HepG2 (cell line): ENCODE results near the gene ZNF48. TPM values are rescaled to one million over a fixed set of nuclear protein-coding genes. Genes with fewer than 3 reads are reported as not detected.

Experiments
- ARID5B ChIP-seq: IDR thresholded peaks from 2 replicates; pipeline ENCODE4 v1.4.0; 2020; ENCODE audit warnings: mild to moderate bottlenecking, missing genetic modification reagents
- CHD2 ChIP-seq: IDR thresholded peaks from 2 replicates; pipeline ENCODE4 v1.6.1; 2011; ENCODE audit warnings: low read depth, low read length, improper control_type of control experiment
- ETV6 ChIP-seq: sonication (generic); formaldehyde crosslinking; conservative IDR thresholded peaks from 2 replicates; pipeline ENCODE4 v1.4.0; 2020; ENCODE audit warnings: missing genetic modification reagents
- HNF4A ChIP-seq: sonication (generic); formaldehyde crosslinking; IDR thresholded peaks from 2 replicates; pipeline ENCODE4 v1.4.0; 2020; ENCODE audit warnings: missing genetic modification reagents
- KAT2B ChIP-seq: fragments of 150-350 bp; IDR thresholded peaks from 2 replicates; pipeline ENCODE4 v1.6.1; 2014; ENCODE audit warnings: low read depth, low read length, borderline replicate concordance
- RERE ChIP-seq: IDR thresholded peaks from 2 replicates; pipeline ENCODE4 v1.6.1; 2016; ENCODE audit warnings: low read depth, missing genetic modification reagents, missing compliant biosample characterization
- TMF1 ChIP-seq: sonication (generic); formaldehyde crosslinking; IDR thresholded peaks from 2 replicates; pipeline ENCODE4 v1.8.1; 2022; ENCODE audit warnings: low read depth, missing genetic modification reagents
- U2AF1 ChIP-seq: fragments of 200-400 bp; formaldehyde crosslinking; optimal IDR thresholded peaks from 2 replicates; pipeline ENCODE3; 2017; ENCODE audit warnings: mild to moderate bottlenecking, low read depth, low read length
- ZBTB21 ChIP-seq: sonication (generic); formaldehyde crosslinking; IDR thresholded peaks from 2 replicates; pipeline ENCODE4 v1.4.0; 2020; ENCODE audit warnings: missing genetic modification reagents
- ZNF660 ChIP-seq: sonication (generic); formaldehyde crosslinking; IDR thresholded peaks from 2 replicates; pipeline ENCODE4 v1.5.1; 2020; ENCODE audit warnings: mild to moderate bottlenecking, low read depth, missing genetic modification reagents, borderline replicate concordance
- ZNF83 ChIP-seq: sonication (generic); formaldehyde crosslinking; IDR thresholded peaks from 2 replicates; pipeline ENCODE4 v1.4.0; 2020; ENCODE audit warnings: missing genetic modification reagents, mild to moderate bottlenecking, borderline replicate concordance
- polyA plus RNA-seq, 8 experiments: library from polyadenylated mRNA; depleted of rRNA in 3 of 8; stranded (reverse) in 7 of 8; unstranded in 1 of 8; fragments of >200 nt; fragmentation: Illumina TruSeq in 4 of 8; extraction: Trizol in 4 of 8; gene quantifications; 2 replicates each; pipeline versions ENCODE4 v1.2.1 to v1.2.3, GENCODE V29; 2011 to 2016; ENCODE audit warnings: low read depth in 4 of 8, missing spikeins in 1 of 8, mixed read lengths in 1 of 8; ENCODE audit not compliant: insufficient read depth in 1 of 8
- total RNA-seq, 5 experiments: library from RNA; depleted of rRNA; stranded (reverse); fragments of >200 nt; fragmentation: Illumina TruSeq; extraction: Trizol; gene quantifications; 2 replicates each; pipeline ENCODE4 v1.2.3, GENCODE V29; 2016; ENCODE audit warnings: low read depth in 1 of 5
- TF ChIP-seq, protein P1 (sequence below): sonication (generic); formaldehyde crosslinking; IDR thresholded peaks from 2 replicates; pipeline ENCODE4 v1.4.0; 2020; ENCODE audit warnings: mild to moderate bottlenecking, missing genetic modification reagents

The ZNF48 gene
- total and polyA plus RNA-seq, 2 of the 13 experiments (the other 11 are each of a cell fraction or from before 2014, with no cell fraction given): 9.9 to 12.3 TPM

DNA sequence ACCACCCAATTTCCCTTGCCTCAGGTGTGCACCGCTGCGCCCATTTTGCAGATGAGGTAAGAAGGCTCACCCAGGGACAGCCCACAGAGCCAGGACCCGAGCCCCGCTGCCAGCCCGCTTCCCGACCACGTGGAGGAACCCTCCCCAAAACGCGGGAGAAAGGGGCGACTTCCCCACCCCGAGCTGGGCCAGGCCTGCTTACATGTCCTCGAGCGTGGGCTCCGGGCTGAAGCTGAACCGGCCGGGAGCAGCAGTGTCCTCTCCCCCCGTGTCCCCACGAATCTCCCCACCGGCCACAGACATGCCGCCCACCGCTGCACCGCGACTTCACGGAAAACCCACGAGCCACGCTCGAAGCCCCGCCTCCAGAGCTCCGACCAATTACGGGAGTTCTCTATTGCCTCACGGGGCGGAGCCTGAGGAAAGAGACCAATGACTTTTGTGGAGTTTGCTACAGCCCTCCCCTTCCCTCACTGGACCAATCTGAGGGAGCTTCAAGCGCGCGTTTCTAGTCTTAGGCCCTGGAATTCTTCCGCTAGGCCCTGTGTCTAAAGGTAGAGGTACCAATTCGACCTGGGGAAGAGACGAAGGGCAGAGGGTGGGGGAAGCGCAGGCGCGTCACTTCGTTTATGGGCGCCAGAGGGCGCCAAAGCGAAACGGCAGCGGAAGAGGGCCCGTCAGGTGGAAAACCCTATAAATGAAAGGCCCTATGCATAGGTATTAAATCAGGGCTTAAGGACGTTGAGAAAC, 34.6 kb downstream of the ZNF48 start, which contains the start of gene DCTPP1 (continued):
- TF ChIP-seq U2AF1: no peak
- 0 out of 2 replicates have a peak, but pooled peaks have one; percentile 27 for TF ChIP-seq CHD2
- TF ChIP-seq ZBTB21 (CRISPR knock-in tag): no peak; the same call in 1 of the 2 replicates
- TF ChIP-seq ETV6 (CRISPR knock-in tag): peak; percentile 51; the same call in 1 of the 2 replicates
- peak; percentile 95 for TF ChIP-seq TMF1 (CRISPR knock-in tag)
- TF ChIP-seq, protein P1, sequence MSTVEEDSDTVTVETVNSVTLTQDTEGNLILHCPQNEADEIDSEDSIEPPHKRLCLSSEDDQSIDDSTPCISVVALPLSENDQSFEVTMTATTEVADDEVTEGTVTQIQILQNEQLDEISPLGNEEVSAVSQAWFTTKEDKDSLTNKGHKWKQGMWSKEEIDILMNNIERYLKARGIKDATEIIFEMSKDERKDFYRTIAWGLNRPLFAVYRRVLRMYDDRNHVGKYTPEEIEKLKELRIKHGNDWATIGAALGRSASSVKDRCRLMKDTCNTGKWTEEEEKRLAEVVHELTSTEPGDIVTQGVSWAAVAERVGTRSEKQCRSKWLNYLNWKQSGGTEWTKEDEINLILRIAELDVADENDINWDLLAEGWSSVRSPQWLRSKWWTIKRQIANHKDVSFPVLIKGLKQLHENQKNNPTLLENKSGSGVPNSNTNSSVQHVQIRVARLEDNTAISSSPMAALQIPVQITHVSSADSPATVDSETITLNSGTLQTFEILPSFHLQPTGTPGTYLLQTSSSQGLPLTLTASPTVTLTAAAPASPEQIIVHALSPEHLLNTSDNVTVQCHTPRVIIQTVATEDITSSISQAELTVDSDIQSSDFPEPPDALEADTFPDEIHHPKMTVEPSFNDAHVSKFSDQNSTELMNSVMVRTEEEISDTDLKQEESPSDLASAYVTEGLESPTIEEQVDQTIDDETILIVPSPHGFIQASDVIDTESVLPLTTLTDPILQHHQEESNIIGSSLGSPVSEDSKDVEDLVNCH (CRISPR knock-in tag): no peak
- TF ChIP-seq RERE: no peak; the same call in 1 of the 2 replicates
- TF ChIP-seq ZNF660: no peak
- no peak for TF ChIP-seq ZNF83 (CRISPR knock-in tag)
- TF ChIP-seq ARID5B (CRISPR knock-in tag): peak; percentile 79
- no peak for TF ChIP-seq KAT2B
- TF ChIP-seq HNF4A (CRISPR knock-in tag): no peak; the same call in 1 of the 2 replicates
